GM12891 (cell line): ENCODE data around the gene N4BP2.
"Not testable (repeated sequence)": the region's sequence is repeated elsewhere in the genome, so short reads cannot be mapped to it uniquely, and the experiment has no call there.

Experiments used
- PAX5 ChIP-seq: IDR thresholded peaks from 2 replicates; pipeline ENCODE4 v1.6.1; 2011; ENCODE audit warnings: low read length, moderate library complexity, mild to moderate bottlenecking; ENCODE audit not compliant: insufficient read depth, severe bottlenecking
- POLR2A ChIP-seq: IDR thresholded peaks from 2 replicates; pipeline ENCODE4 v1.6.1; 2011; ENCODE audit warnings: low read depth, low read length, control low read depth
- POLR2AphosphoS5 ChIP-seq: IDR thresholded peaks from 2 replicates; pipeline ENCODE4 v1.6.1; 2011; ENCODE audit warnings: low read depth, low read length, control low read depth
- POU2F2 ChIP-seq: IDR thresholded peaks from 2 replicates; pipeline ENCODE4 v1.6.1; 2011; ENCODE audit warnings: low read depth, mild to moderate bottlenecking, control low read depth, low read length, moderate library complexity
- SPI1 ChIP-seq: IDR thresholded peaks from 2 replicates; pipeline ENCODE4 v1.6.1; 2011; ENCODE audit warnings: low read depth, low read length, control low read depth
- TAF1 ChIP-seq: IDR thresholded peaks from 2 replicates; pipeline ENCODE4 v1.6.1; 2011; ENCODE audit warnings: low read depth, low read length, control low read depth

GRCh38 chr4:40093400-40093799 is 36.8 kb downstream of the N4BP2 start:
- TF ChIP-seq POLR2A, POLR2AphosphoS5, TAF1, SPI1, PAX5, POU2F2: not testable (repeated sequence)
